WERI-Rb-1 (cell line): ENCODE data around the gene ERN1.

Experiments used
- DNase-seq: peaks from one replicate; pipeline ENCODE4 v3.0.0-alpha.2; 2020
- H3K27ac ChIP-seq: fragments of 250-450 bp; sonication (Bioruptor Pico); 2 replicates; pipeline ENCODE4 v1.5.1; 2020; ENCODE audit warnings: mild to moderate bottlenecking, moderate library complexity
- H3K27me3 ChIP-seq: fragments of 250-450 bp; sonication (Bioruptor Pico); 2 replicates; pipeline ENCODE4 v1.5.1; 2021; ENCODE audit warnings: mild to moderate bottlenecking, low read depth, moderate library complexity; ENCODE audit not compliant: insufficient read depth, severe bottlenecking
- H3K36me3 ChIP-seq: fragments of 250-450 bp; sonication (Bioruptor Pico); 2 replicates; pipeline ENCODE4 v1.5.1; 2020; ENCODE audit warnings: mild to moderate bottlenecking, moderate library complexity
- H3K4me3 ChIP-seq: 2 replicates; pipeline ENCODE4 v1.5.1; 2011; ENCODE audit warnings: low read depth, mild to moderate bottlenecking, control low read depth, low read length
- H3K9me3 ChIP-seq: fragments of 250-450 bp; sonication (Bioruptor Pico); 2 replicates; pipeline ENCODE4 v1.5.1; 2021; ENCODE audit warnings: mild to moderate bottlenecking, moderate library complexity; ENCODE audit not compliant: severe bottlenecking
- CTCF ChIP-seq: IDR thresholded peaks from 2 replicates; pipeline ENCODE4 v1.5.1; 2011; ENCODE audit warnings: low read depth, mild to moderate bottlenecking, control low read depth, inconsistent platforms, low read length

Gene ERN1

GRCh38 chr17:64161380-64162176 lies 31.6 kb upstream of the ERN1 start:
- H3K4me3 ChIP-seq = no peak overlapping the region
- H3K27me3 ChIP-seq = no peaks in the 10 kb centered on the region
- no peak for DNase-seq
- no peak for TF ChIP-seq CTCF
- H3K9me3 ChIP-seq = no peaks in the 10 kb centered on the region
- no peak overlapping the region for H3K27ac ChIP-seq
- peaks cover 84% of the 10 kb centered on the region for H3K36me3 ChIP-seq

DNA sequence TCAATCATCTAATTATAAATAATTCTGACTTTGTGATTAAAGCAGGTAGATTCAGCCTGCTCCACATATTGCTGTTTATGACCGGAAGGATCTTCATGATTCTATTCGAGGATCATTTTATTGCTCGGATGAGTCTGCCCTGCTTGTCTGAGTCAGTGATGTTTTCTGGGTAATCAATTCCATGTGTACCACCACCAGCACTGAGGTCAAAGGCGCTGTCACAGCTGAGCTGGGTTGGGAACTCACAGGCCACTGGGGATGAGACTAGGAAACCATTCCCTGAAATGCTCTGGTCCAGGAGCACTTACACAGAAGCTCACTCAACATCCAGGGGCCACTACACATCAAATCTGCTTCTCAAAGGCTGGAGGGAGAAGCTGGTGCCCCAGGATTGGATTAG lies 30.4 kb upstream of the ERN1 start:
- DNase-seq = no peak
- no peak for TF ChIP-seq CTCF
- H3K27ac ChIP-seq = no peak overlapping the region
- no peak overlapping the region for H3K4me3 ChIP-seq
- no peaks in the 10 kb centered on the region for H3K27me3 ChIP-seq
- peaks cover 78% of the 10 kb centered on the region for H3K36me3 ChIP-seq
- no peaks in the 10 kb centered on the region for H3K9me3 ChIP-seq

- Histone ChIP-seq H3K27me3 (no peaks in the 10 kb centered on the region), H3K4me3 (no peak overlapping the region), H3K9me3 (no peaks in the 10 kb centered on the region), H3K27ac (no peak overlapping the region), H3K36me3 (peaks cover 80% of the 10 kb centered on the region)
- DNase-seq = peak; percentile 85
- TF ChIP-seq CTCF = no peak
These were observed 29.1 kb upstream of the ERN1 start for GRCh38 chr17:64158831-64159590.

- H3K27ac ChIP-seq = no peak overlapping the region; the same call in 1 of the 2 replicates
These were observed 28.5 kb upstream of the ERN1 start for GRCh38 chr17:64158406-64158805.

GRCh38 chr17:64157669-64158180 lies 27.8 kb upstream of the ERN1 start:
- Histone ChIP-seq H3K4me3 (no peak overlapping the region), H3K27me3 (no peaks in the 10 kb centered on the region), H3K27ac (no peak overlapping the region; the same call in 1 of the 2 replicates), H3K36me3 (peaks cover 81% of the 10 kb centered on the region), H3K9me3 (no peaks in the 10 kb centered on the region)
- no peak for DNase-seq
- TF ChIP-seq CTCF = no peak

More at GRCh38 chr17:64158406-64158805, 28.5 kb upstream of the ERN1 start:
- no peaks in the 10 kb centered on the region for H3K9me3 ChIP-seq
- no peaks in the 10 kb centered on the region for H3K27me3 ChIP-seq
- DNase-seq = peak; percentile 38
- peaks cover 80% of the 10 kb centered on the region for H3K36me3 ChIP-seq
- TF ChIP-seq CTCF = no peak
- H3K4me3 ChIP-seq = no peak overlapping the region
